HG03558 (cell line): ENCODE measurements around the gene CFAP299.
A peak's percentile ranks its signal among the peaks of the same experiment; 100 is the strongest.

ENCODE experiments used
- ATAC-seq: cut with Tn5 transposase; IDR thresholded peaks from one replicate; pipeline ENCODE4 v1.9.1; 2021; ENCODE audit warnings: moderate number of reproducible peaks; ENCODE audit not compliant: unreplicated experiment; ENCODE audit errors: extremely low read depth

CFAP299 gene

DNA sequence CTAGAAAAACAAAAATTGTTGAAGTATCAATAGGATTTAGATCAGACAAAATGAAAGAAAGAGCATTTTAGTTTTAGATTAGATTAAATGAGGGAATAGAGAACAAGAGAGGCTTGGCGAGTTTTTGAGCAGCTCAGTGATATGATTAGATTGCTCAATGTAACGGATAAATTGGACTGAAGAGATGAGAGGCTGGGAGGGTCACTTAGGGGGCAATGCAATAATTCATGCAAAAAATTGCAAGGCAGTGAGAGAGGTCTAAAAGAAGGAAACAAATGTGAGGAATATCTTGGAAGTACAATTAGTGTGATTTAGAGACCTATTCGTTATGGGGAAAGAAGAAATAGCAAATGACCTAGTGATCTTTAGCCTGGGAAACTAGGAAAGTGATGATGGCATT is 644.7 kb downstream of the CFAP299 start:
- no peak for ATAC-seq

DNA sequence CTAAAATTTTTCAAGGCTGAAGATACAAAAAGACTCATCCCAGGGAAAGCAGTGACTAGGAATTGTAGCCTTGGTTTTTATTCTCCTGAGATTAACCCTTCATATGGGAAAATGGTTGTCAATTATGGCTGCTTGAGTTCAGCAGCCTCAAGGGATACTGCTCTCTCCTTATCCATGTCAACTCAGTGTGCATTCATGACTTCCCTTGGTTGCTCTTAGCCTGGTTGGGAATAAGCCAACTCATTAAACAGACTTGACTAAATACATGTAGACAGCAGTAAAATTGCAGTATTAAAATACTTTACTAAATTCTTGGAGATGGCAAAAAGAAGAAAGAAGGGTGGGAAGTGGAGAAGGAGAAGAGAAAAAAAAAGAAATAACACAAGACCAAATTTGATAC is 650.5 kb downstream of the CFAP299 start:
- no peak for ATAC-seq

DNA sequence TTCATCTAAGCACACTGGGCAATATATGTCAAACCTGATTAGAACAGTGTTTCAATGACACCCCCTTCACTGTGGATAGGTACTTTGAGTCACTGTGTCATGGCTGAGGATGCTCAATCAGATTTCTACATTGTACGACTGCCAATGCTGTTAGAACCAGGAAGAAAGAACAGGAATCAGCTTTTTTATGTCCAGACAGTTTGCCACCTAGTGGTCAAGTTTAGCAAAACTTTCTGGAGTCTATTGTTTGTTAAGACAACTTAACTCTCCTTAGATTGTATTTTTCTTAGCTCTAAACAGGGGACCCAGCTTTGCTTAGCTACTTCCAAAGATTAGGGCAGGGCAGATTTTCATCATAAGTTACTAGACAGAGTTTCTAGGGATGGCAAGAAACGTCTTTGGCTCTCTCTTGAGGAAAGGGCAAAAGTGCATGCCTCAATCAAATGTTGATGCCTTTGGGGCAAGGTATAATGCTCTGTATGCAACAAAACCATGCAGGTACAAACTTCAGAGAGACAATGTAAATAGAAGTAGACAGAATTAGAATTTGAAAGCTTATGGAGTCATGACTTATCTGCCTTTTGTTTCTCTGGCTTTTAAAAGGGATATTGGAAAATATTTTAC is 654.5 kb downstream of the CFAP299 start:
- no peak for ATAC-seq

DNA sequence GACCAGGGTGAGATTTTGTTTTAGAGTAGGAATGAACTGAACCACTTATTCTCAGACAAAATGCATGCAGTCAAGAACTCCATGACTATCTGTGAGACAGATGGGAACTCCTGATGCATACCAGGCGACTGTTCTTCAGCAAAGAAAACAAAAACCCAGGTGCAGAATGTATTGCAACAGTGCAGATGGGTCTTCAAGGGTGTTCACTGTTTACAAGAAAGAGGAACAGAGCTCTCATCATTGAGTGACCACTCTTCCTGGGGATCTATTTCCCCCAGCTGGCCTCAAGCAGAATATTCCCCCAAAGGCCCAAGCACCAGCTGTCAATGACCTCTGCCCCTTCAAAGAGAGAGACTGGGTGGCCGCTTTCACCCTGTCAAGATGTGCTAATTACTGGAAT is 655.3 kb downstream of the CFAP299 start:
- no peak for ATAC-seq

DNA sequence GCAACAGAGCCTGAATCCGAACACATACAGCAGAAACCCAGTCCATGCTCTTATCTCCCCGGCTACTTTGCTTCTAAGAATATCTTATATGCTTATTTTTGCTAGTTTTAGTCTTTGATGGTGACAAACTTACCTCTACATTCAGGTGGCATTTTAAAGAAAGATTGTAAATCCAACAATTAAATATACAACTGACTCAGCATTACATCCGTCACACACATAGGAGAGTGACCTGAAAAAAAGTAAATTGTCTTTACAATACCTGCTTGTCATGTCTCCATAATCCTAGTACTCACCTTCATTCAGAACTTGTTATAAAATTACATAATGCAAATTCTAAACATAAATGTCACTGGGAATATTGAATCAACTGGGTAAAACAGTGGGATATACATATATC is 664.4 kb downstream of the CFAP299 start:
- ATAC-seq = no peak

DNA sequence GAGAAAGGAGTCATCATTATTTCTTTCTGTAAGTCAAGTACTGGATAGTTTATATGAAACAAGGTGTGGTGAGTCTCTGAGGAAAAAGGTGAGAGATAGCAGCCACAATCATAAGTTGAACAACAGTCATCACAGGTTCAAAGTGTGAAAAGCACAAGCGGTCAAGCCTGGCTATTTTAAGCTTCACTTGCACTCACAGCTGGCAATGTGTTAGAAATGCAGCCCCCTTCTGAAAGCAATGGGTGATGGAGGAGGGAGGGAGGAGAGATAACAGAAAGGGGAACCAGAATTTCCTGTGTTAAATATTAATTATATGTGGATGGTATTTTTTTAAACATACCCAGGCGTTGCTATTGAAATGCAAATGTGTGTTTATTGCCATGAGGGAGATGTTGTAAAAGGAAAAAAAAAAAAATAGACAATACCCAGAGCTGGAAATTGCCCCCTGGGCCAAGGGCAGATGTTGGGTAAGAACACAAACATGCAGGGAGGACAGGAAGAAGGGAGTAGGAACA is 668.1 kb downstream of the CFAP299 start:
- peak; percentile 95 for ATAC-seq

DNA sequence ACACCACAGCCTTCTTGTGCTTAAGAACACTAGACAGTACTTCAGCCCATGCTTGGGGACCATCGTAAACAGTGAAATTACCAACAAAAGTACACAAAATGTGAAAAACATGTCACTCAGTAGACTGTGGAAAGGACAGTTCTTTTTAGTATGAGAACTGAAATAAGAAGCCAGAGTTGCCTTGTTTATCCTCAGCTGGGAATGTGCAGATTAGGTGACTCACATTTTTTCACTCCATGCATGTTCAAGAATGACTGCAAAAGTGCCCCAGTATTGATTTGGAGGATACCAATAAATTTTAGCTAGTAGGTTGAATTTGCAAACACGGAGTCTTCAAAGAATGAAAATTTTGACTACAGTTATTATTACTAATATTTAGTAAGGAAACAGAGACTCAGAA is 671.9 kb downstream of the CFAP299 start:
- no peak for ATAC-seq
